GM12865 (cell line): ENCODE measurements around the gene CFHR3.

ENCODE experiments used
- DNase-seq: peaks from one replicate; pipeline ENCODE4 v3.0.0; 2010; ENCODE audit warnings: low read depth
- H3K4me3 ChIP-seq: 2 replicates; pipeline ENCODE4 v1.5.1; 2011; ENCODE audit warnings: mild to moderate bottlenecking, low read depth, low read length, control low read depth
- CTCF ChIP-seq: IDR thresholded peaks from 2 replicates; pipeline ENCODE4 v1.5.1; 2011; ENCODE audit warnings: low read length, control low read depth, low read depth, inconsistent platforms; ENCODE audit not compliant: insufficient read depth; ENCODE audit errors: missing control alignments

Gene CFHR3

GRCh38 chr1:196774603-196775002 is at the start of gene CFHR3:
TSS of gene CFHR3 (plus strand) at chr1:196774840. CDS start at chr1:196774887, 47 bp downstream.
- no peak for TF ChIP-seq CTCF
- DNase-seq = peak; percentile 9
- no peak within 1 kb of the TSS for H3K4me3 ChIP-seq

GRCh38 chr1:196732526-196732925 is 42.1 kb upstream of the CFHR3 start:
- H3K4me3 ChIP-seq = no peak overlapping the region
- DNase-seq = no peak
- peak; percentile 13 for TF ChIP-seq CTCF

GRCh38 chr1:196733091-196733970 is 41.3 kb upstream of the CFHR3 start:
- no peak for TF ChIP-seq CTCF
- H3K4me3 ChIP-seq = no peak overlapping the region
- DNase-seq = no peak

- no peak overlapping the region for H3K4me3 ChIP-seq
- no peak for DNase-seq
- no peak for TF ChIP-seq CTCF
Measured at GRCh38 chr1:196734006-196734405, 40.6 kb upstream of the CFHR3 start.

GRCh38 chr1:196734460-196734859 is 40.2 kb upstream of the CFHR3 start:
- DNase-seq = no peak
- no peak overlapping the region for H3K4me3 ChIP-seq
- no peak for TF ChIP-seq CTCF

GRCh38 chr1:196738730-196739129 is 35.9 kb upstream of the CFHR3 start:
- no peak overlapping the region for H3K4me3 ChIP-seq
- DNase-seq = no peak

More at GRCh38 chr1:196738730-196739129, 35.9 kb upstream of the CFHR3 start:
- TF ChIP-seq CTCF = no peak
